HG03460 (cell line): ENCODE data around the gene CYTH2.

Source experiments
- ATAC-seq: cut with Tn5 transposase; IDR thresholded peaks from one replicate; pipeline ENCODE4 v1.9.1; 2021; ENCODE audit not compliant: unreplicated experiment

CYTH2 gene, protein sequence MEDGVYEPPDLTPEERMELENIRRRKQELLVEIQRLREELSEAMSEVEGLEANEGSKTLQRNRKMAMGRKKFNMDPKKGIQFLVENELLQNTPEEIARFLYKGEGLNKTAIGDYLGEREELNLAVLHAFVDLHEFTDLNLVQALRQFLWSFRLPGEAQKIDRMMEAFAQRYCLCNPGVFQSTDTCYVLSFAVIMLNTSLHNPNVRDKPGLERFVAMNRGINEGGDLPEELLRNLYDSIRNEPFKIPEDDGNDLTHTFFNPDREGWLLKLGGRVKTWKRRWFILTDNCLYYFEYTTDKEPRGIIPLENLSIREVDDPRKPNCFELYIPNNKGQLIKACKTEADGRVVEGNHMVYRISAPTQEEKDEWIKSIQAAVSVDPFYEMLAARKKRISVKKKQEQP

DNA sequence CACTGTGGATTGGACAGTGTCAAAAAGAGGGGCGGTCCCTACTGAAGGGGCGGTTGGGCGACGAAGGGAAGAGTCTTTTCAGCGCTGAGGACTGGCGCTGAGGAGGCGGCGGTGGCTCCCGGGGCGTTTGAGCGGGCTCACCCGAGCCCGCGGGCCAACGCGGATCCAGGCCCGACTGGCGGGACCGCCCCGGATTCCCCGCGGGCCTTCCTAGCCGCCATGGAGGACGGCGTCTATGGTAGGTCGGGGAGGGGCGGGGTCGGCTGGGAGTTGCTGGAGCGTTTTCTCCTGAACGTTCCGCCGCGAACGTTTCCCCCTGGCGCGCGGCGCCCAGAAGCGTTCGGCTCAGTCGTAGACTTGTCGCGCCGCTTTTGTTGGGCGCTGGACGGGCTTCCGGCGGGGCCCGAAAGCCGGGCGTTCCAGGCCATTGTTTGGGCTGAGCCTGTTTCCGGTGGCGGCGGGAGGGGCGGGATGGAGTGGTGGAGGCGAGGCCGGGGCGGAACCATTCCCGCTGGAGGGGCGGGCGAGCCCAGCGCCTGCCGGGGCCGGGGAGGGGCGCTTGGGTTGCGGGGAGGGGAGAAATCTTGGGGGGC lies at the start of gene CYTH2:
CYTH2 (plus strand) TSS at position 81 of the 593 bp plus-strand sequence; CDS start at position 220, 139 bp downstream.
- ATAC-seq: peak; percentile 6

GRCh38 chr19:48421548-48421947 lies 47.6 kb upstream of the CYTH2 start:
- ATAC-seq: no peak

- no peak for ATAC-seq
These were observed 44.4 kb upstream of the CYTH2 start for GRCh38 chr19:48424694-48425219.

GRCh38 chr19:48428670-48429069 lies 40.5 kb upstream of the CYTH2 start:
- ATAC-seq: no peak

GRCh38 chr19:48433337-48433736 lies 35.8 kb upstream of the CYTH2 start:
- no peak for ATAC-seq

DNA sequence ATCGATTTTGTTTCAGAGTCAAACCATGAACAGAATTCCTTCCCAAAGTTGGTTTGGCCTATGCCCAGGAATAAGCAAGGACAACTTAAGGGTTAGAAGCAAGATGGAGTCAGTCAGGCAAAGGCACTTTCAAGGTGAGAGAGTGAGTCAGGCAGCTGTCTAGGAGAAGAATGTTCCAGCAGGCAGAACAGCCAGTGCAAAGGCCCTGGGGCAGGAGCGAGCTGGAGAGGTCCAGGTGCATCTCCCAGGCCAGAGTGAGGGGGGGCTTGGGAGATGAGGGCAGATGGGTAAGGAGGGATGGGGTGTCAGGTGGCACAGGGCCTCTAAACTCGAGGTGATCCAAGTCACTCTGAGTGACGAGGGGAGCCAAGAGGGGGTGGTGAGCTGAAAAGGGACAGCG lies 32.6 kb upstream of the CYTH2 start:
- no peak for ATAC-seq

DNA sequence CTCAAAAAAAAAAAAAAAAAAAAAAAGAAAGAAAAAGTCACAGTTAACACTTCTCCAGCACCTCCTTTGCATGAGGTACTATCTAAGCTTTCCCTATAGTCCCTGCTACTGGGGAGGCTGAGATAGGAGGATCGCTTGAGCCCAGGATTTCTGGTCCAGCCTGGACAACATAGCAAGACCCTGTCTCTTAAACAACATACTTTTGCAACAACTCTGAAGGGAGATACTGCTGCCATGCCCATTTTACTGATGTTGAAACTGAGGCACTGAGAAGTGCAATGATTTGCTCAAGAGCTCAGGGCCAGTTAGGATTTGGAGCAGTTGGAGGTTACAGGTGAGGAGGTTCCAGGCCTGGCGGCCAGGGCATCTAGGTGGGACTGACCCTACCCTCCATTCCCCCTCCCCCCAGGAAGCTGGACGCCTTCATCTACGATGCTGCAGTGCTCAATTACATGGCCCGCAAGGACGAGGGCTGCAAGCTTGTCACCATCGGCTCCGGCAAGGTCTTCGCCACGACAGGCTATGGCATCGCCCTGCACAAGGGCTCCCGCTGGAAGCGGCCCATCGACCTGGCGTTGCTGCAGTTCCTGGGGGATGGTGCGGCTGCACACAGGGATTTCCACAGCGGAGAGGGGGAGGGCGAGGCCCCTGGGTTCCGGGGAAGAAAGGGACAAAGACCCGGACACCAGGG lies 27.7 kb upstream of the CYTH2 start:
- no peak for ATAC-seq

DNA sequence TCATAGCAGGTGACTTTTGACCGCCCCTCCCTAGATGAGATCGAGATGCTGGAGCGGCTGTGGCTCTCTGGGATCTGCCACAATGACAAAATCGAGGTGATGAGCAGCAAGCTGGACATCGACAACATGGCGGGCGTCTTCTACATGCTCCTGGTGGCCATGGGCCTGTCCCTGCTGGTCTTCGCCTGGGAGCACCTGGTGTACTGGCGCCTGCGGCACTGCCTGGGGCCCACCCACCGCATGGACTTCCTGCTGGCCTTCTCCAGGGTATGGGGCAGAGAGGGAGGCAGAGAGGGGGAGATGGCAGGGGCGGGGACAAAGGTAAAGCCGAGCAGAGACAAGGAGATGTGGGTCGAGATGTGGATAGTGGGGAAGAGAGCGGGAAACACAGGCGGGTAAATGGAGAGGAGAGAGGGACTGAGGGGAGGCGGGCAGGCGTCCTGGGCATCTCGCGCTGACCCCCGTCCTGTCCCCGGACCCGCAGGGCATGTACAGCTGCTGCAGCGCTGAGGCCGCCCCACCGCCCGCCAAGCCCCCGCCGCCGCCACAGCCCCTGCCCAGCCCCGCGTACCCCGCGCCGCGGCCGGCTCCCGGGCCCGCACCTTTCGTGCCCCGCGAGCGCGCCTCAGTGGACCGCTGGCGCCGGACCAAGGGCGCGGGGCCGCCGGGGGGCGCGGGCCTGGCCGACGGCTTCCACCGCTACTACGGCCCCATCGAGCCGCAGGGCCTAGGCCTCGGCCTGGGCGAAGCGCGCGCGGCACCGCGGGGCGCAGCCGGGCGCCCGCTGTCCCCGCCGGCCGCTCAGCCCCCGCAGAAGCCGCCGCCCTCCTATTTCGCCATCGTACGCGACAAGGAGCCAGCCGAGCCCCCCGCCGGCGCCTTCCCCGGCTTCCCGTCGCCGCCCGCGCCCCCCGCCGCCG lies 26.8 kb upstream of the CYTH2 start:
- no peak for ATAC-seq

DNA sequence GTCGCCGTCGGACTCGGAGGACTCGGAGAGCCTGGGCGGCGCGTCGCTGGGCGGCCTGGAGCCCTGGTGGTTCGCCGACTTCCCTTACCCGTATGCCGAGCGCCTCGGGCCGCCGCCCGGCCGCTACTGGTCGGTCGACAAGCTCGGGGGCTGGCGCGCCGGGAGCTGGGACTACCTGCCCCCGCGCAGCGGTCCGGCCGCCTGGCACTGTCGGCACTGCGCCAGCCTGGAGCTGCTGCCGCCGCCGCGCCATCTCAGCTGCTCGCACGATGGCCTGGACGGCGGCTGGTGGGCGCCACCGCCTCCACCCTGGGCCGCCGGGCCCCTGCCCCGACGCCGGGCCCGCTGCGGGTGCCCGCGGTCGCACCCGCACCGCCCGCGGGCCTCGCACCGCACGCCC lies 25.9 kb upstream of the CYTH2 start:
- ATAC-seq: no peak

- ATAC-seq: no peak
These were observed 25.4 kb upstream of the CYTH2 start for GRCh38 chr19:48443731-48444128.

GRCh38 chr19:48444129-48444935 lies 24.8 kb upstream of the CYTH2 start:
- no peak for ATAC-seq

DNA sequence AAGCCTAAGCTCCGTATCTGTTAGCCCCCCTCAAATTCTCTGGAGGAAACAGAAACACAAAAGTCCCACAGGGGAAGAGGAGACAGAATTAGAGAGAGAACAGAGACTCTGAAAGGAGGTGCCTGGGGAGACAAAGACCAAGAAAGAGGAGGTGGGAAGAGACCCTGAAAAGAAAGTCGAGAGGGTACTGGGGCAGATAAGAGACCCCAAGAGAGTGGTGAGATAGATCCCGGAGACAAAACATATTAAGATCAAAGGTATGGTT lies 24.3 kb upstream of the CYTH2 start:
- ATAC-seq: no peak

- ATAC-seq: peak; percentile 28
These were observed 23.9 kb upstream of the CYTH2 start for GRCh38 chr19:48445256-48445605.

GRCh38 chr19:48445606-48446481 lies 23.3 kb upstream of the CYTH2 start, which contains the start of gene GRWD1:
TSS of gene GRWD1 (plus strand) at chr19:48445983. CDS start at chr19:48446006, 23 bp downstream.
- ATAC-seq: peak; percentile 72

- no peak for ATAC-seq
These were observed 22.6 kb upstream of the CYTH2 start for GRCh38 chr19:48446579-48446978.

- no peak for ATAC-seq
These were observed 20.6 kb upstream of the CYTH2 start for GRCh38 chr19:48448563-48448962.

- ATAC-seq: no peak
These were observed 18.7 kb upstream of the CYTH2 start for GRCh38 chr19:48450441-48450840.

DNA sequence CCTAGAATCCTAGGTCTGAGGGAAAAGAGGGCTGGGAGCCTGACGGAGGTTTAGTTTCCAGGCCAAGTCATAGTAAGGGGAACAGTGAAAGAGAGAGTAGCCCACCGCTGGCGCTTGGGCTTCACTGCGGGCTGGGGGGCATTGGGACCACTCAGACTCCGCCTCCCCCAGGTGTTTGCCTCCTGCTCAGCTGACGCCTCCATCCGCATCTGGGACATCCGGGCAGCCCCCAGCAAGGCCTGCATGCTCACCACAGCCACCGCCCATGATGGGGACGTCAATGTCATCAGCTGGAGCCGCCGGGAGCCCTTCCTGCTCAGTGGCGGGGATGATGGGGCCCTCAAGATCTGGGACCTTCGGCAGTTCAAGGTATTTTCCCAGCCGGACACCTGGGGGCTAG lies 18.3 kb upstream of the CYTH2 start:
- ATAC-seq: no peak

GRCh38 chr19:48451624-48452023 lies 17.5 kb upstream of the CYTH2 start:
- no peak for ATAC-seq
